GM18499 (cell line): ENCODE data around the gene IL5RA.

ENCODE experiments used
- ATAC-seq: cut with Tn5 transposase; IDR thresholded peaks from one replicate; pipeline ENCODE4 v1.9.1; 2021; ENCODE audit warnings: moderate number of reproducible peaks; ENCODE audit not compliant: insufficient read depth, unreplicated experiment

Gene IL5RA

DNA sequence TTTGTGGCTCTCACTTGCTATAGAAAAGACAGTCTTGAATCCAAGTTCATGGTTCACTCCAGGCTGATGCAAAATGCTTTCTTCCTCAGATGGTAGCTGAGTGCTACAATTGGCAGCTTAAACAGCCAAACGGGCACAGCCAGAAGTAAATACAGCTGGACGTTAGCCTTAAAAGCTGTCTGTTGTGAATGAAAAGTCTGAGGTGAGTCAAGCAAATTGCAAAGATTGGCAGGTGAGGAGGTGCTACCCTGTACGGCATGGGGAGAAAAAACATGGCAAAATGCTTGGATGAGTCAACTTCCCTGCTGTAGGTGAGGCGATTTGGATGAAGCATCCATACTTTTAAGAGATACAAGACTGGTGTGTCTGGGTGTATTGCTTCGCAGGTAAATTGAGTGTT lies 40.5 kb downstream of the IL5RA start:
- ATAC-seq: no peak

DNA sequence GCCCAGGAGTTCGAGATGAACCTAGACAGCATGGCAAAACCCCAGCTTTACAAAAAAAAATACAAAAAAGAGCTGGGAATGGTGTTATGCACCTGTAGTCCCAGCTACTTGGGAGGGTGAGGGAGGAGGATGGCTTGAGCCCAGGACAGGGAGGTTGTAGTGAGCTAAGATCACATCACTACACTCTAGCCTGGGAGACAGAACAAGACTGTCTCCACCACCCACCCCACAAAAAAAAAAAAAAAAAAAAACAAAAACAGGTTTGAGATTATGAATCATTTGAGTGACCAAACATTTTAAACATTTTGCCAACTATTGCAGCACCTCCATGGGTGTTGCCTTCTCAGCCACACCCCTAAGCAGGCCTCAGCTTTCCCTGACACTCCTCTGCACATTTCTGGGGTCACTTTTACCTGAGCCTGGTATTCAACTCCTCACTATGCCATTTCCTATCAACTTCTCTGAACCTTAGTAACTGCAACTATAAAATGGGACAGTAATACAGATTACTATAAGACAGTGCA lies 41.8 kb downstream of the IL5RA start:
- ATAC-seq: no peak

DNA sequence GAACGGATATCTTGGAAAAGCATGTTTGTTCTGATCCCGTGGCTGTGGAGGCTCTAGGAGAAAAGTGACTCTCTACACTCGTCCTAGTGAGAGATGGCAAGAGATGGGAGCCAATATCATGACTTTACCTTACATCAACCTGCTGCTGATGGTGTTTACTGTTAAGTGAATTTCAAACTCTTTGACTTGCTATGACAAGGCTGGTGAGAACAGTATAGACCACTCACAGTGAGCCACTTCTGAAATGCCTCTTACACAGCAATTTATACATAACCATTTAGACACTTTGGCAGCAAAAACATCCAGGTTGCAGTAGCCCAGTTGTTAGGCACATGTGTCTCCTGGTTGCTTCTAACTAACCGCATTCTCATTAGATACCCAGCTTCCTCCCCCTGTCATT lies 43.3 kb downstream of the IL5RA start:
- no peak for ATAC-seq

DNA sequence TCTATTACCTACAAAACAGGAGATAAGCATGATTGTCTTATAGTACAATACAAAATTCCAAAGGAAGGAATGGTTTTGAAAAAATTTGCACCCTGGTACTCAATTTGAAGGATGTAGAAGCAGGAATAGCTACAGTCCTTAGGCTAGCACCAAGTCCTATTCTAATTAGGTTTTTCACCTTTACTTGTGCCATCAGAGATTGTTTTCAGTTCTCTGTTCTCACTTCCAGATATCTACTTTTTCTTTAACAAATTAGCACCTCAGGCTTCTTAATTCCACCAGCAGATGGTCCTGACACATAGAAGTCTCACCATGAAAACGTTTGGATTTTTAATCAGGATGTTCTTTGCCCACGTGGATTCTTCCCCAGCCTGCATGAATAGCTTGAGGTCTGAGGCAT lies 43.8 kb downstream of the IL5RA start:
- ATAC-seq: peak; percentile 63

DNA sequence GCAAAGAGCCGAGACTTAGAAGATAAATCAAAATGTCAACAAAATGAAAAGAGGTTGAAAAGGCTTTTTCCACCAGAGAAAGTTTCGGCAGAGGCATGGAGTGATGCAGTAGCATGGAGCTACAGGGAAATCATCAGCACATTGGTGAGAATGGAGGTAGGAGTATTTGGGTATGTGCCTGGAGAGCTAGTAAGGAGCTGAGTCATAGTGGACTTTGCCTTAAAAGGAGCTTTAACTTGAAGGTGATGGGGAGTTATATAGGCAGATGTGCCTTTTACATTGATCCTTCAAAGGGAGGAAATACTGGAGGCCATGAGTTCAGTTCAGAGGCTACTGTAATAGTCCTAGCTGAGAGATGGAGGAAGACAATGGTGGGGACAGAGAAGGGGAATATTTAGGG lies 44.3 kb downstream of the IL5RA start:
- no peak for ATAC-seq

DNA sequence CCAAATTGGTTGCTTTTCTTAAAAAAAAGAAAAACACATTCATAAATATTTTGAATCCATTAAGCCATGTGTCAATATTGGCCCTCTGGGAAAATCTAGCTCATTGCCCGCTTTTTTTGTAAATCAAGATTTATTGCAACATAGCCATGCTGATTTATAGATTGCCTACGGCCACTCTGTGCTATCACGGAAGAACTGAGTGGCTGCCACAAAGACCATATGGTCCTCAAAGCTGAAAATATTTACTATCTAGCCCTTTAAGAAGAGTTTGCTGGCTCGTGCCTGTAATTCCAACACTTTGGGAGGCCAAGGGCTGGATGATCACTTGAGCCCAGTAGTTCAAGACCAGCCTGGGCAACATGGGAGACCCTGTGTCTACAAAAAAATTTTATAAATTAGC lies 45.9 kb downstream of the IL5RA start:
- no peak for ATAC-seq

DNA sequence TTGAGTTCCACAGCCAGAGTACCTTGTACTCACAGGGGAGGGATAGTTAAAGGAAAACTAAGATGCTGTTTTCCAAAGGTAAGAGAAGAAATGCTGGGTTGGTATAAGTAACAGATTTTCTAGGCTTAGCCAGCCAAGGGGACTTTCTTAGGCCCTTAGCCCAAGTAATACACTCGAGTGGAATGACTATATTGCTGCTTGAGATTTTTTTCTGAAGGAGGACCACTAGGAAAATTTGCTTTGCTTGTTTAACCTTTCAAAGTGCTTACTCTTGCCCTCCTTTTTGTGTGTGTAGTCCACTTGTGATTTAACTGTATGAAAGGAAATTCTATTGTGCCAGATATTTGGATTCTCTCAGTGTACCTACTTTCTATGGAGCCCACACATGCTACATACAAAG lies 50.5 kb downstream of the IL5RA start:
- no peak for ATAC-seq

DNA sequence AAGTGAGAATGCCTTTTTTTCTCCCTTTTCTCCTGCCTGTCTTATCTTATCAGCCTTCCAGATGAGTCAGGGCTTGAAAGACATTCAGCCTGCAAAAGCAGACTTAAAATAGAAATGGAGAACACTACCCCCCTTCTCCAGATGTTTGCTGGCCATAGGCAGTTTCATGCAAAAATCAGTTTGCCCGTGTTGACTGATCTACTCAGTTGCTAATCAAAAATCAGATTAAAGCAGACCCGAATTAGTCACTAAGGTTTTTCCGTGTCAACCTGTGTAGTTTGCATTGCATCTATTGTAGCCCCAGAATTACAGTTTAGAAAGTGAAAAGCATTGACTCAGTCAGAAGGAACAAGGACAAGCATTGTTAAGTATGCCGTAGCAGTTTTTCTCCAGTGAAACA lies 56.2 kb downstream of the IL5RA start:
- ATAC-seq: no peak

DNA sequence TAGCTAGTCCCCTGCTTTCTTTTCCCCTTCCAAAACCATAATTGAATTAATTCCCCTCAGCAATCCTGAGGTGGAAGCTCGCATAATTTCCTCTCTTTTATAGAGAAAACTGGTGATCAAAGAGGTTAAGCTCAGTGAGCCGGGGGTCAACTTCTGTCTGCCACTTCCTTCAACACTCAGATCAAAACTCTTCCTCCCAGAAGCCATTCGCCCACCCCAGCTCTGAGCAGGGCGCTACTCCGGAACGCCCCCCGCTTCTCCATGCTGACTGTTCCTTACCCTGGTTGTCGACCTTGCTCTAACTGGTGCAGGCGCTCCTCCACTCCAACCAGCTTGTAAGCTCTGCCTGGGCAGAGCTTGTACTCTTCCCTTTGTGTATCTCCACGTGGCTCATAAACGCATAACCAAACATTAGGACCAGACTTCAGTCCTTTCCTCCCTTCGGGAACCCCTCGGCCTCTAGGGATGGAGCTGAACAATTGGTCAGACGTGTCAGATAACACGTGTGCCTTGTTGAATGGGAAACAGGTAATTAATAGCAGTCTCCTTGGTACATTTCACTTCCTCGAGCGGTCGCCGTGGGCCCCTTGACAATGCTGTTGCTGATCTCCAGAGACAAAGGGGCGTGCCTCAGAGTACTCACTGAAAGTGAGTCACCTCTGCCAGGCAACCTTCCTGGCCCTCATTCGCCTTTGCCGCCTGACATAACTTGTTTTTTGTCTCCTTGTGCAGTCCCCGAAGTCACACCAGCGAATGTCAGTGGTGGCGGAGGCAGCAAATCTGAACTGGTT lies 71.8 kb downstream of the IL5RA start:
- ATAC-seq: peak; percentile 64

DNA sequence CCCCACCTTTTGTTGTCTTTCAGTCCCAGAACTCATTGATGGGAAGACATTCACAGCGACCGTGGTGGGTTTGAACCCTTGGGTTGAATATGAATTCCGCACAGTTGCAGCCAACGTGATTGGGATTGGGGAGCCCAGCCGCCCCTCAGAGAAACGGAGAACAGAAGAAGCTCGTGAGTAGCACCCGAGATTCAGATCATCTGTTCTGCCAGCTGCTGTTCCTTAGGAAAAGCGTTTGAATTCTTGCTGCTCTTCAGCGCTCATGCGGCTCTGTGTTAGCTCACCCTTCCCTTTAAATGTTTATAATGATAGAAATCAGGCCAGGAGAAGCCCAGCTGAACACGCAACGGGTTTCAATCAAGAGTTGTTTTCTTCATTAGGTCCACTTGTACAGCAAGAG lies 73.0 kb downstream of the IL5RA start:
- ATAC-seq: no peak

DNA sequence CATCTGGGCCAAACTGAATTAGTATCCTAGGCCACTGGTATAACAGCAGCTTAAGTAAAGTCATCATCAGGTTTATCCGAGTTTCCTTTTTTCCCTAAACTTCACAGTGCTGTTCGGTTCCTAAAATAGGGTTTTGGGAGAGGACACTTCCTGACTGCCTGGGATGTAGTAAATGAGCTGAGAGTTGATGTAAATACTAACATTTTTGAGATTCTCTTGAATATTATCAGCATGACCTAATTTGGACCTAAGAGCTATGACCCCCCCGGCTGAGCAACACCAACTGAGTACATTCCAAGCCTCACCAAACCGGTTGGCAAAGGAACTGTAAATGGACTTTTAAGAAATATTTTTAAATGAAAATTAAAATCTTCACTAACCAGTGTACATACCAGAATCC lies 78.8 kb downstream of the IL5RA start:
- ATAC-seq: no peak

DNA sequence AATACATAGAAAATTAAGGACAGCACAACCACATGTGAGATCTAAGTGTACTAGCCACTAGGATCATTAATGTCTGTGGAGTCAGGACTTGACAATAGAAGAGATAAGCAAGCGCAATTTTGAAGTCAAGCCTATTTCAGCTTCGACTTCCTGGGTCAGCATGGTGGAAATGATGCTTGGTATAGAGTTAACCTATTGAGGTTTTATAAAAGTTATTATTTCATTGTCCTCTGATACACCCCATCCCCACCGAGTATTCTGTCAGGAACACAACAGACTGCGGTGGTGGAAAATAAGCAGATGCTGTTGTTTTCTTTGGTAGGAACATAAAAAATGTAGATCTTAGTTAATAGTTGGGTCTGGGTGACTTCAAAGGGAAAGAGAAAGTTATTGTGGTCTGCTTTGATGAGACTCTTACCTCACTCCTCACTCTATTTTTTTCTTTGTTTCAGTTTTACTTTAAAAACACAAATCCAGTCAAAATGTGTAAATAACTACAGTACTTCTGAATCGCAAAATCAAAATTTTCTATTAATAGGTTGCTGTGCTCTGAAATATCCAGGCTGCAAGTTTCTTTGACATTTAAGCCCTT lies 82.1 kb downstream of the IL5RA start:
- ATAC-seq: peak; percentile 98

DNA sequence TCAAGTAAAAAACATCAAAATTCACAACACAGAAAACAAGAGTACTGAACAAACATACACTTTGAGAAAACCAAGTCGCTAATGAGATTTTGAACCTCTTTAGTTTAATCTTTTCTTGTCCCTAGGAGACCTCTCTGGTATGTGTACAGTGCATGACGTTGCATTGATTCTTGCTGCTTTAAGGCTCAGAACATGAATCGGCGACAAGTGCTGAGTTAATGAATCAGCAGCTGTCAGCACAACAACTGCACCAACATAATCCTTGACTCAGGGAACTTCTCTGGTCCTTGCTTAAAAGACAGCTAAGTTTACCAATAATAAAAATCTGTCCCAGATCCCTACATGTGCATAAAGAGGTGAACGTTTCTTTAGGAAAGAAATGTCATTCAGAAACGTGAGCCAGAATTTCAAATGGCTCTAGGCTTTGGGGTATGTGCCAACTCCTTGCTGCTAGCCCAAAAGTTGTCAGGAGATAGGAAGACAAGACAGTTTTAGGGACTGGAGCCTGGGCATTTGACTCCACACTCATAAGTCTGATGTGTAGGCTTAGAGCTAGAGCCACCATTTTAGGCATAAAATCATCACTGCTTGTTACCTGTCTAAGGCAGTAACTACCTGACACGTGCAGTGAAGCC lies 86.9 kb downstream of the IL5RA start:
- no peak for ATAC-seq

DNA sequence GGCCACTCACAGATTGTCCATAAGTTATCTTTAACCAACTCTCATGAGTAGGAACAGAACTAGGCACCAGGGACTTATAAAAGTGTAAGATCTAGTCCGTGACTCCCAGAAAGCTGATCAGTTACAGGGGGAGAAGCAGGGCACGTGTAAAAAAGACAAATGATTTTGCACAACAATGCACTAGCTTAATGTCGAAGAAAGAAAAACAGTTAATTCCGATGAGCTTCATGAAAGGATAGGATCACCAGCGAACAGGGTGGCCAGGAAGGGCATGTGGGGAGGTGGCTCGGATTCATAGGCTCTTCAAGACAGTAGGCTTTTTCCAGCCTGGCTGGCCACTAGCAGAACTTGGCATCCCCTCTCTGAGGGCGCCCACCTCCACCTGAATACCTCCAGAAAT lies 90.0 kb downstream of the IL5RA start:
- ATAC-seq: no peak
